GM21367 (cell line): Measurements from ENCODE around the gene VRTN.
"Not testable (repeated sequence)": the region's sequence is repeated elsewhere in the genome, so short reads cannot be mapped to it uniquely, and the experiment has no call there.

Experiments
- ATAC-seq: cut with Tn5 transposase; IDR thresholded peaks from one replicate; pipeline ENCODE4 v1.9.1; 2021; ENCODE audit not compliant: unreplicated experiment

VRTN gene

GRCh38 chr14:74348241-74348734 lies at the start of gene VRTN:
VRTN (plus strand) TSS chr14:74348471; CDS start chr14:74356784, 8,313 bp downstream.
- ATAC-seq = no peak

GRCh38 chr14:74299061-74299545 lies 49.2 kb upstream of the VRTN start:
- no peak for ATAC-seq

- ATAC-seq = no peak
Observed at GRCh38 chr14:74301594-74302151, 46.6 kb upstream of the VRTN start.

DNA sequence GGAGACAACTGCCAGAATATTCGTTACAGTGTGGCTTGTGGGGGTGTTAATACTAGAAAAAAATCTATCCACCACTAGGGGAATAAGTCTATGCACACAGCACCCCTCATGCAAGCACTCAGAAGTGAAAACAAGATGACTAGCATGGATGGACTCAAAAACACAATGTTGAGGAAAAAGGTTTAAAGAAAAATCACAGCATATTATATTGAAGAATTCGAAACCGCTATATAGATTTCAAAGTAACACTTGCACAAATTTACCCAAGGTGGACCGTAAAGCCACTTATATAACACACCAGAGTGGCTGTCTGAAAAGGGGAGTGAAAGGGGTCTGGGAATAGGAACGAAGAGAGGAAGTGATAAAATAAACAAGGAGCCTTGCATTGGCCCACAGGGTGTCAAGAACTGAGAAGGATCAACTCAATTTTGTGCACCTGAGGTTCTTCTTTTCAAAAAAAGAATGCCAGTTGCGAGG lies 46.1 kb upstream of the VRTN start:
- peak; percentile 22 for ATAC-seq

DNA sequence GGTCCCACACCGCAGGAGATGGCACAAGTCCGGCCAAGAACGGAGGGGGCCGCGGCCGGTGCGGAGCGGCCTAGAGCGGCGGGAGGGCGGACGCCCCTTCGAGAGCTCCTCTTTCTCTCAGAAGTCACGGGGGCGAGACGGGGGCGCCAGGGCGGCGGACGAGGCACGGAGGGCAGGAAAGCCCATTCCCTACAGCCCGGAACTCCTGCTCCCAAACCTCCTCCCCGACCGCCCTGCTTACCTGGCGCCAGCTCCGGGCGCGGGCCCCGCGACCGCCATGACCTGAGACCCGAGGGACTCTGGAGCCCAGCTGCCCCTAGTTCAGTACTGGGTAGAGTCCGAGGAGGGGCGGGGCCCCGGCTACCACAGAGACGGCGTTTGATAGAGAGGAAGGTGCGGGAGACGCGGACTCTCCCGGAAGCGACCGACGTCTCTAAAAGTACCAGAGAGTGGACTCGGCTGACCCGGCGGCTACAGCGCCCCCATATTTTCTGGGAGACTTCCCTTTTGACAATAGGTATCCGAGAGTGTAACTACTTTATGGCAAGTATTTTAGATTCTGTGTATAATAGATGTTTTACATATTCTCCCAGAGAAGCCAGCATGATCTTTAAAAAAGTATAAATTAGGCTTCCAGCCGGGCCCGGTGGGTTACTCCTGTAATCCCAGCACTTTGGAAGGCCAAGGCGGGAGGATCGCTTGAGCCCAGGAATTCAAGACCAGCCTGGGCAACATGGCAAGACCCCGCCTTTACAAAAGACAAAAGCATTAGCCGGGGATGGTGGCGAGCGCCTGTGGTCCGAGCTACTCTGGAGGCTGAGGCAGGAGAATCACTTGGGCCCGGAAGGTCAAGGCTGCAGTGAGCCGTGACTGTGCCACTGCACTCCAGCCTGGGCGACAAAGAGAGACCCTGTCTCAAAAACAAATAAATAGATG lies 45.4 kb upstream of the VRTN start, which contains the start of gene ABCD4:
Gene ABCD4 (minus strand): TSS at position 301 of the 936 bp plus-strand sequence. CDS start 22 bp downstream, at position 279.
- ATAC-seq = peak; percentile 94

DNA sequence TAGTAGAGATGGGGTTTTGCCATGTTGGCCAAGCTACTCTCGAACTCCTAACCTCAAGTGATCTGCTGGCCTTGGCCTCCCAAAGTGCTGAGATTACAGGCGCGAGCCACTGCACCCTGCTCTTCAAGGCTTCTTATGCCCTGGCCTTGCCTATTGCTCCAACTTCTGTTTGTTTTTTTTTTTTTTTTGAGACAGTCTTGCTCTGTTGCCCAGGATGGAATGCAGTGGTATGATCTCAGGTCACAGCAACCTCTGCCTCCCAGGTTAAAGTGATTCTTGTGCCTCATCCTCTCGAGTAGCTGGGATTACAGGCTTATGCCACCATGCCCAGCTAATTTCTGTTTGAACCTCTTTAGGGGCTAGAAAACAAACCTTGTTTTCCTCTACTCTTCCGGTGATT lies 39.6 kb upstream of the VRTN start:
- ATAC-seq = no peak

GRCh38 chr14:74309125-74310022 lies 38.9 kb upstream of the VRTN start:
- no peak for ATAC-seq

DNA sequence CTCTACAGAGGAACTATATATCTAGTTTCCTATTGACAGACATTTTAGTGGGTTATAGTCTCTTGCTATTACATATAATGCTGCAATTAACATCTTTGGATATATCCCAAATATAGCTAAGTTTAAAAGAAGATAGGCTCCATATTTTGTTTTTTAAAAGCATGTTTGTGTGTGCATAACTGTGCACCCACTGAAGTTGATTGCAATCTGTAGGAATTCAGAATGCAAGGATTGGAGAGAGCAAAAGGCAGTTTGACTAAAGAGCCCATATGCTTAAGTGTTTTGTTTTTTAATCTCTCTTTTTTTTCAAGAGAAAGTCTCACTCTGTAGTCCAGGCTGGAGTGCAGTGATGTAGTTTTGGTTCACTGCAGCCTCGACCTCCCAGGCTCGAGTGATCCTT lies 36.1 kb upstream of the VRTN start:
- ATAC-seq = no peak

- no peak for ATAC-seq
Observed at GRCh38 chr14:74313601-74314000, 34.7 kb upstream of the VRTN start.

DNA sequence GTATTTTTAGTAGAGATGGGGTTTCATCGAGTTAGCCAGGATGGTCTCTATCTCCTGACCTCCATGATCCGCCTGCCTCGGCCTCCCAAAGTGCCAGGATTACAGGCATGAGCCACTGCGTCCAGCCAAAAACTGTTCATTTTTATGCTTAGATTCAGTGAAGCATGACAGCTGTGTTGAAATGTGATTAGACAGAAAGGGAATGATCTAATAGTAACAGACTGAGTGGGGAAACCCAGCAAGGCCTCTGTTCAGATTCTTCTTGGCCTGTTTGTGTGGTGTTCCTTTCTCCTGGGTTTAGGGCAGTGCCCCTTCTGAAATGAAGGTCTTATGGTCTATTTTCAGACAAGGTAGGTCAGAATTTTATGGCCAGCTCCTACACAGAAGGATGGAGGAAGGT lies 33.7 kb upstream of the VRTN start:
- ATAC-seq = no peak

GRCh38 chr14:74324931-74325361 lies 23.3 kb upstream of the VRTN start:
- no peak for ATAC-seq

DNA sequence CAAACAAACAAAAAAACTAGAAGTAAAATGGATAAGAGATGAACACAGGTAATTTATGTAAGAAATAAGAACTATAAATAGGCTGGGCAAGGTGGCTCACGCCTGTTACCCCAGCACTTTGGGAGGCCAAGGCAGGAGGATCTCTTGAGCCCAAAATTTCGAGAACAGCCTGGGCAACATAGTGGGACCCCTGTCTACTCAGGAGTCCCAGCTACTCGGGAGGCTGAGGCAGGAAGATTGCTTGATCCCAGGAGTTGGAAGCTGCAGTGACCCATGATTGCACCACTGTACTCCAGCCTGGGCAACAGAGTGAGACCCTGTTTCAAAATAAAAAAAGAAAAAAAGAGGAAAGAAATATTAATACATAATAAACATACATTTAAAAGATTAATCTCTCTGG lies 22.8 kb upstream of the VRTN start:
- no peak for ATAC-seq

- ATAC-seq = no peak
Observed at GRCh38 chr14:74326369-74327152, 21.7 kb upstream of the VRTN start.

GRCh38 chr14:74329950-74330552 lies 18.2 kb upstream of the VRTN start:
- ATAC-seq = not testable (repeated sequence)

DNA sequence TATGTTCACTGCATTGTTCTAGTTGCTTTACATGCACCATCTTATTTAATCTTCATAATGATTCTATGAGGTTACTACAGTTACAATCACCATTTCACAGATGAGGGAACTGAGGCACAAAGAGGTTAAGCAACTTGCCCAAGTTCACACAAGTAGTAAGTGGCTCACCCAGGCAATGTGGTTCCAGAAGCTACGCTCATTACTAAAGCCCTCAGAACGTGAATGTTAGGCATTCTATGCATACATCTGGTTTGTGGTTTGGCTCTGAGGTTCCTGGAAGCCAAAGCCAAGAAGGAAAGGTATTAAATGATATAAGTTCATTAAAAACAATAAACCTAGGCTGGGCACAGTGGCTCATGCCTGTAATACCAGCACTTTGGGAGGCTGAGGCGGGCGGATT lies 14.4 kb upstream of the VRTN start:
- ATAC-seq = no peak

- ATAC-seq = no peak
Observed at GRCh38 chr14:74346341-74346740, 1.9 kb upstream of the VRTN start.

- ATAC-seq = no peak
Observed at GRCh38 chr14:74347097-74347794, 1.0 kb upstream of the VRTN start.

GRCh38 chr14:74347795-74348100 lies 523 bp upstream of the VRTN start:
- no peak for ATAC-seq
